Testis (tissue), 3 donors: ENCODE results near the gene PHOSPHO1. TPM values are rescaled to one million over a fixed set of nuclear protein-coding genes. Genes with fewer than 3 reads are reported as not detected.

Source experiments
- DNase-seq: peaks from one replicate; pipeline ENCODE4 v3.0.0-alpha.2; 2019
- H3K27ac ChIP-seq, 2 donors: fragments of 200-600 bp; sonication (generic); one replicate each; pipeline ENCODE4 v1.5.1; 2019
- H3K27me3 ChIP-seq: fragments of 200-600 bp; sonication (generic); one replicate; pipeline ENCODE4 v1.5.1; 2019
- H3K36me3 ChIP-seq: fragments of 200-600 bp; sonication (generic); one replicate; pipeline ENCODE4 v1.5.1; 2017; ENCODE audit warnings: low read depth; ENCODE audit errors: missing control alignments
- H3K4me1 ChIP-seq: fragments of 200-600 bp; sonication (generic); one replicate; pipeline ENCODE4 v1.5.1; 2019
- H3K4me3 ChIP-seq, 2 donors: fragments of 200-600 bp; sonication (generic); one replicate each; pipeline ENCODE4 v1.5.1; 2017 to 2019
- H3K9me3 ChIP-seq: fragments of 200-600 bp; sonication (generic); one replicate; pipeline ENCODE4 v1.5.1; 2017
- POLR2A ChIP-seq: fragments of 450-650 bp; IDR thresholded peaks from one replicate; pipeline ENCODE4 v1.6.1; 2017; ENCODE audit warnings: antibody characterized with exemption, mild to moderate bottlenecking, moderate library complexity
- WGBS, 2 donors: methylation state at CpG; one replicate each; pipeline ENCODE4 v1.1.5; 2018; 5-methylcytosine and 5-hydroxymethylcytosine counted together
- intact Hi-C: fragments of 100-400 bp; cut with DNase I; formaldehyde crosslinking; loops from one replicate; pipeline ENCODE4 v1.15.1; 2023; ENCODE audit warnings: low total_unique reads
- polyA plus RNA-seq: library from polyadenylated mRNA; stranded (reverse); fragments of 350-450 nt; fragmentation: Illumina TruSeq; extraction: RNeasy Lipid Tissue Mini Kit (QIAGEN cat#74804); gene quantifications from one replicate; pipeline ENCODE4 v1.2.3, GENCODE V29; 2014; ENCODE audit warnings: low read depth, low replicate concordance; ENCODE audit not compliant: insufficient read depth
- total RNA-seq, 2 donors: library from RNA; depleted of rRNA; stranded (reverse); fragments of >200 nt; gene quantifications; one replicate each; pipeline ENCODE4 v1.2.3, GENCODE V29; 2016
- TF ChIP-seq, protein P1 (sequence below), 3 experiments: fragments of 450-650 bp in 2 of 3; fragments of 200-600 bp in 1 of 3; sonication (generic) in 1 of 3; IDR thresholded peaks; one replicate each; pipeline ENCODE4 v1.5.1; 2016 to 2019; ENCODE audit warnings: antibody characterized with exemption in 3 of 3, mild to moderate bottlenecking in 2 of 3, moderate library complexity in 1 of 3

The PHOSPHO1 gene
- total and polyA plus RNA-seq, 3 donors from 2014 or later: 35.4 to 138 (median 99.5) TPM

DNA sequence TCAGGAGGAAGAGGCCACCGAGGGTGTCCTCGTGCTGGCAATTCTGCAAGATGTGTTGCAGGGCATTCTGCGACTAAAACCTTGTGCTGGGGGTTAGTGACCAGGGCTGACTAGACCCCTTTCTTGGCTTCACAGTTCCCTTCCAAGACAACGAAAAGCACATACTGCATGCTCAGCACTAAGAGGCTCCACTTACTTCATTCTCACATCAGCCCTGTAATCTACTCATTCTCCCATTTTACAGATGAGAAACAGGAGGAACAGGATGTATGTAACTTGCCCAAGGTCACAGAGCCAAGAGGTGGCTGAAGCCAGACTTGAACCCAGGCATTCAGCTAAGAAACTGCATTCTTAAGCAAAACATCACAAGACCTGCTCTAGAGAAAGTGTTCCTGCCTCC, 5.3 kb upstream of the PHOSPHO1 start:
- 76 to 86% methylated on average over 4 of the region's 4 CpGs for WGBS, 2 donors
- H3K27ac ChIP-seq: no peak overlapping the region
- no peaks in the 10 kb centered on the region for H3K36me3 ChIP-seq
- DNase-seq: no peak
- no peaks in the 10 kb centered on the region for H3K27me3 ChIP-seq
- no peaks in the 10 kb centered on the region for H3K4me1 ChIP-seq
- no peak overlapping the region for H3K4me3 ChIP-seq
- TF ChIP-seq, protein P1, sequence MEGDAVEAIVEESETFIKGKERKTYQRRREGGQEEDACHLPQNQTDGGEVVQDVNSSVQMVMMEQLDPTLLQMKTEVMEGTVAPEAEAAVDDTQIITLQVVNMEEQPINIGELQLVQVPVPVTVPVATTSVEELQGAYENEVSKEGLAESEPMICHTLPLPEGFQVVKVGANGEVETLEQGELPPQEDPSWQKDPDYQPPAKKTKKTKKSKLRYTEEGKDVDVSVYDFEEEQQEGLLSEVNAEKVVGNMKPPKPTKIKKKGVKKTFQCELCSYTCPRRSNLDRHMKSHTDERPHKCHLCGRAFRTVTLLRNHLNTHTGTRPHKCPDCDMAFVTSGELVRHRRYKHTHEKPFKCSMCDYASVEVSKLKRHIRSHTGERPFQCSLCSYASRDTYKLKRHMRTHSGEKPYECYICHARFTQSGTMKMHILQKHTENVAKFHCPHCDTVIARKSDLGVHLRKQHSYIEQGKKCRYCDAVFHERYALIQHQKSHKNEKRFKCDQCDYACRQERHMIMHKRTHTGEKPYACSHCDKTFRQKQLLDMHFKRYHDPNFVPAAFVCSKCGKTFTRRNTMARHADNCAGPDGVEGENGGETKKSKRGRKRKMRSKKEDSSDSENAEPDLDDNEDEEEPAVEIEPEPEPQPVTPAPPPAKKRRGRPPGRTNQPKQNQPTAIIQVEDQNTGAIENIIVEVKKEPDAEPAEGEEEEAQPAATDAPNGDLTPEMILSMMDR (IDR thresholded peaks at IDR 0.05): no peak
- no peak for TF ChIP-seq POLR2A
- no peaks in the 10 kb centered on the region for H3K9me3 ChIP-seq
- intact Hi-C loops: no loop called here

DNA sequence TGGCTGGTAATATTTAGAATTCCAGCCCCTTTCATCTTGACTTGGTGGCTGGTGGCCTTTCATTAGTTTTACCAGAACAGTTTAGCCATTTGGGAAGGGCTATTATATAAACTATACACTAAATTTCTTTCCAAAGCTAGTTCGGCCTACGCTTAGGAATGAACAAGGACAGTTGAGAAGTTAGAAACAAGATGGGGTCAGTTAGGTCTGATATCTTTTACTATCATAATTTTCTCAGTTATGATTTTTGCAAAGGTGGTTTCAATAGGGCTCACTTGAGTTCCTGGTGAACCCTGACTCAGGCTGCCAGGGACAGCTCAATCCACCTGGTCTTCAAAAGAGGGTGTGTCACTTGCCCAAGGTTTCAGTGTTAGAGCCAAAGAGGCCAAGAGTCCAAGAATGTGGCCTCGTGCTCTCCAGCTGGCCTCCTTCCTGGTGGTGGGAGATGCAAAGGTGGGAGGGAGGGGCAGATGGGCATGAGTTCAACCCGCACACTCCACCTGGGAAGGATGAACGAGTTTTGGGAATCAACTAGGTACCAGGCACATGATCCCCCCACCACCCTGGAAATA, 4.0 kb upstream of the PHOSPHO1 start:
- peaks cover 6% of the 10 kb centered on the region for H3K4me1 ChIP-seq
- H3K27me3 ChIP-seq: no peaks in the 10 kb centered on the region
- H3K9me3 ChIP-seq: no peaks in the 10 kb centered on the region
- H3K36me3 ChIP-seq: no peaks in the 10 kb centered on the region
- no peak for DNase-seq
- no peak overlapping the region for H3K27ac ChIP-seq
- intact Hi-C loops: no loop called here
- 75 to 96% methylated on average over 4 to 5 of the region's 5 CpGs for WGBS, 2 donors
- TF ChIP-seq, protein P1 (IDR thresholded peaks at IDR 0.05): no peak
- H3K4me3 ChIP-seq: no peak overlapping the region

DNA sequence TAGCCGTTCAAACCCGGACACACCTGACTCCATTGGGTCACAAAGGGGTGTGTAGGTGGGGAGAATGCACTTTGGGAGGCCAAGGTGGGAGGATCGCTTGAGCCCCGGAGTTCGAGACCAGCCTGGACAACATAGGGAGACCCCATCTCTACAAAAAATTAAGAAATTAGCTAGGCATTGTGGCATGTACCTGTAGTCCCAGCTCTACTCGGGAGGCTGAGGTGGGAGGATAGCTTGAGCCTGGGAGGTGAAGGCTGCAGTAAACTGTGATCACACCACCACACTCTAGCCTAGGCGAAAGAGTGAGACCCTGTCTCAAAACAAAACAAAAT, 942 bp upstream of the PHOSPHO1 start:
- TF ChIP-seq POLR2A: no peak
- TF ChIP-seq, protein P1 (IDR thresholded peaks at IDR 0.05): no peak
- Histone ChIP-seq H3K36me3 (no peaks in the 10 kb centered on the region), H3K27me3 (no peaks in the 10 kb centered on the region), H3K4me1 (peaks cover 6% of the 10 kb centered on the region), H3K4me3 (no peak overlapping the region), H3K9me3 (no peaks in the 10 kb centered on the region), H3K27ac (no peak overlapping the region)
- DNase-seq: no peak
- intact Hi-C loops: no loop called here
- WGBS, 2 donors: 45 to 60% methylated on average over 7 of the region's 7 CpGs

DNA sequence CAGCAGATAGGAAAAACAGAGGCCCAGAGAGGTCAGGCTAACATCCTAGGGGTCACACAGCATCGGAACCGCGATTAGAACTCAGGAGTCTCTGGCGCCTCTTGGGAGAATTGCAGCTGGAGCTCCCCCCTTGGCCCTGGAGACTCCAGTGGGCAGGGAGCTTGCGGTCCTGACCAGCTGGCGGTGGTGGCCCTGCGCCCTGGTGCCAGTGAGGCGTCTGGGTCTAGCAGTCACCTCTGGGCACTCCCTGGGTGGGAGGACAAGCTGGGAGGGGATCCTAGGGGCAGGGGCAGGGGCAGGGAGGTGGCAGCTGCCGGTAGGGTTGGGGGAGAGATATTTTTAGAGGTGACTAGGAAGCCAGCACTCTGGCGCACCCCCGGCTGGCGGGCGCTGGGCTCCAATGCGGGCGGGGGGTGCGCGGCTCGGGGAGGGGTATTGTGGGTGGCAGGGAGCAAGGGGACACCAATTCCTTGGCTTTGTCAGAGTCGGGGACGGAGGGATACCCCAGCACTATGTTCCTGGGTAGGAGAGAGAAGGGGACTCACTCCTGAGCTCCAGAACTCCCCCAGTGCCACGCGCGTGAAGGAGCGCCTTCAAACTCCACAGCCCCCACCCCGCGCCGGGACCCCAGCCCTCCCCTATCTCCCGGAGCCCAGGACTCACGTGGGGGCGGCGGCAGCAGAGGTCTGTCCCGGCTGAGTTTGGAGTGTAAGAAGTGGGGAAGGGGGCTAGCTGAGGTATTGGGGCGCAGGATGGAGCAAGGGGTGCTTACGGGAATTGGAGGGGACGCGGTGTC, 584 bp downstream of the PHOSPHO1 start:
- no peaks in the 10 kb centered on the region for H3K27me3 ChIP-seq
- WGBS, 2 donors: 3 to 4% methylated on average over 28 to 34 of the region's 36 CpGs
- H3K4me1 ChIP-seq: peaks cover 6% of the 10 kb centered on the region
- no peak overlapping the region for H3K27ac ChIP-seq
- intact Hi-C loops: no loop called here
- no peak for DNase-seq
- TF ChIP-seq POLR2A: no peak
- peak overlapping the region; percentile 51 to 63 for H3K4me3 ChIP-seq
- no peaks in the 10 kb centered on the region for H3K9me3 ChIP-seq
- no peaks in the 10 kb centered on the region for H3K36me3 ChIP-seq

DNA sequence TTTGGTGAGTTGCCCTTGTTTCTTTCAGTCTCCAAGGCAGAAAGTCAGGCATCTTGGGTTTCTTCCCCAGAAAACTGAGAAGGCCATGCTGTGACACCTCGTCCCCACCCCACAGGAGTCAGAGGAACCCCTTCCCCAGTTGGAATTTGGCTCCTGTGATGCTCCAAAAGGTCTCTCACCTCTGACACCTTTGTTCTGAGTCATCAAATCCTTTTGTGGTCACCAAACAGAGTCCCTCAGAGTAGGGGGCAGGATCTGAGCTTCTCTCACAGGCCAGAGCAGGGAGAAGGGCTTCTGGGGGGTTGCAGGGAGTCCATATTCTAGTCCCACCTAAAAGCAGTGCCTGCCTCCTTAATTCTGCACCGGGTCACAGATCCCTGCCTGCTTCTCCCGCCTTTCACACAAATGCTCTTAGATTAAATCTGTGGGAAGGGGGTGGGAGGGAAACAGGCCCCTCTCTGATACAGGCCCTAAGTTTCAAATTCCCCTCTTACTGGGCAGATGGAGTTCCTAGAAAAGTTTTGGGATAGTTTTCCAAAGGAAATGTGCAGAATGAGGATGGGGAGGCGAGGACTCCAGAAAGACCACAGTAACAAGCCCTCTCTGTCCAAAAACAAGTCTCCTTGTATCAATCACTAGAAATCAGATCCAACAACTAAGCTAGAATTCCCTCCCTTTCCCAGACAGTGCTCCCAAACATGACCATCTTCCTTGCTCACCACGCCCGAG, 1.3 kb downstream of the PHOSPHO1 start:
- Histone ChIP-seq H3K27me3 (no peaks in the 10 kb centered on the region), H3K4me1 (peaks cover 8% of the 10 kb centered on the region), H3K4me3 (no peak overlapping the region), H3K9me3 (no peaks in the 10 kb centered on the region), H3K27ac (no peak overlapping the region), H3K36me3 (no peaks in the 10 kb centered on the region)
- no peak for TF ChIP-seq POLR2A
- TF ChIP-seq, protein P1 (IDR thresholded peaks at IDR 0.05): no peak
- no peak for DNase-seq
- intact Hi-C loops: no loop called here
- WGBS, 2 donors: 51 to 59% methylated on average over 6 of the region's 6 CpGs
